HS-5 (cell line): ENCODE measurements around the gene DICER1.

ENCODE experiments used
- DNase-seq: peaks from one replicate; pipeline ENCODE4 v3.0.0-alpha.2; 2012; ENCODE audit warnings: low read depth

Gene DICER1

GRCh38 chr14:95057147-95057546 lies 100.2 kb downstream of the DICER1 start:
- no peak for DNase-seq

- DNase-seq, result no peak
Observed at GRCh38 chr14:95056476-95056875, 100.9 kb downstream of the DICER1 start.

DNA sequence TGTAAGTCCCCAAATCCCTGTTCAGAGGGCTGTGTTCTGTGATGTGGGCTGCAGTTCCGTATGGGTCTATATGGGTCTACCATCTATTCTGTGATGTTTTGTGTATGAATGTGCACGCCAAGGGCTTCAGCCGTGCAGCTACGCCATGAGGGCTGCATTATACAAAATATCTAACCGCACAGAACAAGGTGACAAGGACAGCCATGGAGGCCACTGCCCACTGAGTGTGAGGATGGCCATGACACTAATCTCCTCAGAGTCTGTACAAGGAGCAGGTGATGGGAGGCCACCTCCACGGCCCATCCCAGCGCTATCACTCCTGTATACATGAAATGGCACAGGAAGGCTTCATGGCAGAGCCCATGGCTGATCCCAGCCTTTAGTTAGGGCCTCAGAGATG lies 102.0 kb downstream of the DICER1 start:
- DNase-seq, result no peak

DNA sequence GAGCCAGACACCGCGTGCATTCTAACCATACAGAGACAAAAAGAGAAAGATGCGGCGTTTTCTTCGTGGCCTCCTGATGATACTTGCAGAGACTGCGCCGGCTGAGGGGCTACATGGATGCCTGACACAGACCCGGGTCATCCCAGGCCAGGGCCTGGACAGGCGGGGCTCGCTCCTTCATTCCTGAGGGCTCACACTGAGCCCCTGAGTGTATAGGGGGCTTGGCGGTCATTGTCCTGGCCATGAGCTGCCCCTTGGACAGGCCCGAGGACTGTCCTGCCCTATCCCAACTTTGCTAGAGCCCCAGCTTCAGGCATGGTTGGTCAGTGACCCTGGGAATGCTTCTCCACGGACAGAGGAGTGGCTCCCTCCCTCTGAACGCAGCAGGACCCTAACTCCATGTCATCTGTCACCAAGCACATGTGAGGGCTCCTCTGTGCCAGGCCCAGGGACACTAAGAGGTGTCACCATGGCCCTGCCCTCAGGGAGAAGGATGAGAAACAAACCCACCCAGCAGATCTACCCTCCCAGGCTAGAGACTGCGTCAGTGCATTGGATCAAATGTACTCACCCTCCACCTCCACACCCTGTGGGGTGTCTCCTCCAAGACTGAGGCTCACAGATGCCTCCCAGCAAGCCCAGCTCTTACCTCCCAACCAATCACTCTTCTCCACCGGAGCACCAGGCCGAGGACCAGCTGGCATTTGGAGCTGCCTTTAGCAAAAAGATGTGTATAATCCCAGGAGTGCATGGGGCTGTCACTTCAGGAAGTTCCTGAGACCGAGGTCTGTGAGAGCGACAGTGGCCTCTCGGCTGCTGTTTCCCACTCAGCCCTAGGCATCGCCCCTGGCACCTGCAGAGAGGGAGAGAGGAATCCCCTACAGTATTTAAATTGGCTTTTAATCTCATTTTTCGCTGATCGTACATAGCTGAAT lies 102.7 kb downstream of the DICER1 start:
- no peak for DNase-seq

- DNase-seq, result no peak
Observed at GRCh38 chr14:95052016-95052585, 105.2 kb downstream of the DICER1 start.

GRCh38 chr14:95049952-95050351 lies 107.4 kb downstream of the DICER1 start:
- DNase-seq, result no peak

- DNase-seq, result no peak
Observed at GRCh38 chr14:95048771-95049312, 108.5 kb downstream of the DICER1 start.

DNA sequence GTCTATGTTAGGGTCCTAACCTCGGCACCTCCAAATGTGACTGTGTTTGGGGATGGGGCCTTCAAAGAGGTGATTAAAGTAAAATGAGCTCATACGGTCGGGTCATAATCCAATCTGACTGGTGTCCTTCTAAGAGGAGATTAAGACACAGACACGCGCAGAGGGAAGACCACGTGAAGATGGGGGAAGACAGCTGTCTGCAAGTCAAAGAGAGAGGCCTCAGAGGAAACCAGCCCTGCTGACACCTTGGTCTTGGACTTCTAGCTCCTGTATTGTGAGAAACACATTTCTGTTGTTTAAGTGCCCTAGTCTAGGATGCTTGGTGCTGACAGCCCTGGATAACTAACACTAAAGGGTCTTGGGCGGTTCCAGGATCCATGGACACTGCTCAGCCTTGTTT lies 109.6 kb downstream of the DICER1 start:
- DNase-seq, result no peak

- no peak for DNase-seq
Observed at GRCh38 chr14:95046711-95047681, 110.3 kb downstream of the DICER1 start.

GRCh38 chr14:95045836-95046430 lies 111.4 kb downstream of the DICER1 start:
- DNase-seq, result no peak

DNA sequence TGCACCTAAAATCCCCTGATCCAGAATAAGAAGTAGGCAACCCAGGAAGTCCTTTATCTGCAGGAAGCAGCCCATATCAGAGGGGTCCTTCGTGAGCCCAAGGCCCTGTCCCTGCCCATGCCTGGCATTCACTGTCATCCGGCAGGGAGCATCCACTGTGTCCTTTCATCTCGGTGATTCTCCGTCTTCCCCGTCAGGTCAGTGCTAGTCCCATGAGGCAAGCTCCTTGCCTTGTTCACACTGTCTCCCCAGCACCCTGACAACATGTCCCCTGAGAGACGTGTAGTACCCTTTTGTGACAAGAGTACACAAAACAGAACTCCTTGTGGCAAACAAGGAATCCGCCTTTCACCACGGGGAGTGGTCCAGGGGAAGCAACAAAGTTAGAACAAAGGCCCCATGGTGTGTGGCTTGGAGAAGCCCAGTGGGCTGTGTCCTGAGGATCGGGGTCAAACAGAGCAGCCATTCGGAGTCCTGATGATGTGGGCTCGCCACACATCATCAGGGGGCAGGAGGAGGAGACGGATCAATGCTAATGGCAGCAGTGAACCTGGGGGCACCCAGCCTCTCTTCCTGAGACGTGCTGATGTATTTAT lies 112.1 kb downstream of the DICER1 start:
- no peak for DNase-seq

GRCh38 chr14:95044463-95045105 lies 112.7 kb downstream of the DICER1 start:
- no peak for DNase-seq

- DNase-seq, result no peak
Observed at GRCh38 chr14:95043732-95044462, 113.4 kb downstream of the DICER1 start.

GRCh38 chr14:95043314-95043713 lies 114.0 kb downstream of the DICER1 start:
- DNase-seq, result no peak

- DNase-seq, result no peak
Observed at GRCh38 chr14:95041477-95042020, 115.8 kb downstream of the DICER1 start.

GRCh38 chr14:95040708-95041476 lies 116.4 kb downstream of the DICER1 start:
- no peak for DNase-seq

- no peak for DNase-seq
Observed at GRCh38 chr14:95039993-95040348, 117.4 kb downstream of the DICER1 start.

- no peak for DNase-seq
Observed at GRCh38 chr14:95039259-95039992, 117.9 kb downstream of the DICER1 start.
